GM19023 (cell line): Measurements from ENCODE around the gene MAN2A1.
"Not testable (repeated sequence)": the region's sequence is repeated elsewhere in the genome, so short reads cannot be mapped to it uniquely, and the experiment has no call there.

ENCODE experiments used
- ATAC-seq: cut with Tn5 transposase; IDR thresholded peaks from one replicate; pipeline ENCODE4 v1.9.1; 2021; ENCODE audit warnings: mild to moderate bottlenecking, moderate library complexity; ENCODE audit not compliant: unreplicated experiment

The MAN2A1 gene

DNA sequence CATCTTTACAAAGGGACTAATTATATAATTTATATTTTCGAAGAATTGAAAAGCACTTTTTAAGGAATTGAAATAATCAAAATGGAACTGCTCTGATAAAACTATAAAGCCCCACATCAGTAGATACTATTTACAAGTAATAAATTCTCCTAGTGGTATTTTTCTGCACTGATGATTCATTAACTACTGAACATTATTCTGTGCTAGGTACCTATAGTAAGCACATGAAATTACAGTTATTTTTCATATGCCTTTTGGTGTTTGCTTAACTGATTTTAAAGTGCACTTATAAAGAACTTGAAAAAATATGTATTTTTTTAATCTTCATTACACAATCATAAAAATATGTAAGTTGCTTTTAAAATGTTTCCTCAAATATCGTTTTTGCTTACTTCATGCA lies 123.0 kb downstream of the MAN2A1 start:
- ATAC-seq, result no peak

DNA sequence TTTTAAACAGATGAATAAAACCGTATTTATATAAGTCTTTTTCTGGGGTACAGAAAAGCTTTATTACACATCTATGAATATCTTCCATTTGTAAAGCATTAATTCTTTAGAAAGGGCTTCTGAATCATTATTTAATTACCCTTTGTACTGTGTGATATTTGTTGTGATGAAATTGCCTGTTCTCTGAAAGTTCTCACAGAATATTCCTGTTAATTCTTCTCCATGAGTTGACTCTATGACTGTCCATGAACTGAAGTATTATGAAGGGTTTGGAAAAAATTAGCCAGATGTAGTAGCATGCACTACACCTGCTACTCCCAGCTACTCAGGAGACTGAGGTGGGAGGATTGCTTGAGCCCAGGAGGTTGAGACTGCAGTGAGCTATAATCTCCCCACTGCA lies 127.0 kb downstream of the MAN2A1 start:
- ATAC-seq, result no peak

DNA sequence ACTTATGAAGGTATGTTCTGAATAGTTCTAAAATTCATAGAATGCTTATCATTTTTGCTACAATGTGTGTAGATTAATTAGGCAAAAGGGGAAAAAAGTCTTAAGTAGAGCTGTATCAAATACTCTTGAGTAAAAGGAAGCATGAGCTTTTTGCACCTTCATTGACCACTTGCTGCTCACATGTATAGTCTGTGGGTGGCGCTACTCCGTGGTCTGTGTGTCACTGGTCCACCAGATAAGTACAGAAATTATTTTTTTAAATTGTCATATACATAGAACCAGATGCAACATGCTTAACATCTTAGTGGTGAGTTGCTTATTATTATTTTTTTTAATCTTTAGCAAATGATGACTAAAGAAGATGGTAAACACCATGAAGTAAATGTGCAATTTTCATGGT lies 130.2 kb downstream of the MAN2A1 start:
- ATAC-seq, result no peak

DNA sequence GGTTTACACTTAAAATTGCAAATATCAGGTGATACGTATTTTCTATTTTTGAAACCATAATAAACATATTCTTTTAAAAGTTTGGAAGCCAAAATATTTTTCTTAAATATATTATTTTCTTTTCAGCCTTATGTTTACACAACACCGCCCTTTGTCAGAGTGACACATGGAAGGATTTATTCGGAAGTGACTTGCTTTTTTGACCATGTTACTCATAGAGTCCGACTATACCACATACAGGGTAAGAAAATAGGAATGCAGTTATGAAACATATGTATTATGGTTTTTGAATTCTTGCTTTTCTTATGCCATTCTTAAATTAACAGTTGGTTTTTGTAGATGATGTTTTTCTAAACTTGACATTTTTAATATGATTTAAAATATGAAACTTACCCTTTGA lies 133.9 kb downstream of the MAN2A1 start:
- no peak for ATAC-seq

DNA sequence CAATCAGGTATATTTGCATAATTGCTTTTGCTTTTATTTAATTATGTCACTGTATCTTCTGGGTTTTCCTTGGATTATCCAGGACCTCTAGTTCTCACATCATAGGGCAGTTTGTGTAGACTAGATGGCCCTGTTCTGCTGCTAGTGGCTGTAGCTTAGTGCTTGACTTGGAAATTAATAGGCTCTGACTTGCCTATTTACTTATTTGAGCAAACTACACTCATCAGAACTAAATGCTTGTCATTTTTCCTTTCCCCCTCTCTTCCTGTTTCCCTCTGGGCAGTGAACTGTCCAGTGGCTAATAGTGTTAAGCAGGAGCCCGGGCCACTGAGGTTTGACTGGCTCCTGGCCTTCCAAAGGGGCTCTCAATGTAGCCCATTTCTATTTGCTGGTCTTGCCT lies 135.7 kb downstream of the MAN2A1 start:
- ATAC-seq, result no peak

DNA sequence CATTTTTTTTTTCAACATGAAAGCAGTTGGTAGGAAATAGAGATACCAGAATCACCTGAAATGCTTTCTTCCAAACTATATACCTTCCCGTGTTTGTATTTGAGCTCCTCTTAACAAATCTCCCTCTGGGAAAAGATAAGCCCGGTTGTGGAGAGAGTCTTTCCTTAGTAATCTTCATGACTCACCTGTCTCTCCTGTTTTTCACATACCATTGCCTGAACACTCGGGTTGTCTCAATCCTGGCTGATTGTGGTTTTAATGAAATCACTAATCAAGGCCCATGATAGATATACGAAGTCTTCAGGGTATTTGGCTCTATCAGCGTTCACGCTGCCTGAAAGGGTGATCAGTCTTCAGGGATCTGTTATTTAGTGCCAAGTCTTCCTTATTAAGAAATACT lies 136.7 kb downstream of the MAN2A1 start:
- no peak for ATAC-seq

DNA sequence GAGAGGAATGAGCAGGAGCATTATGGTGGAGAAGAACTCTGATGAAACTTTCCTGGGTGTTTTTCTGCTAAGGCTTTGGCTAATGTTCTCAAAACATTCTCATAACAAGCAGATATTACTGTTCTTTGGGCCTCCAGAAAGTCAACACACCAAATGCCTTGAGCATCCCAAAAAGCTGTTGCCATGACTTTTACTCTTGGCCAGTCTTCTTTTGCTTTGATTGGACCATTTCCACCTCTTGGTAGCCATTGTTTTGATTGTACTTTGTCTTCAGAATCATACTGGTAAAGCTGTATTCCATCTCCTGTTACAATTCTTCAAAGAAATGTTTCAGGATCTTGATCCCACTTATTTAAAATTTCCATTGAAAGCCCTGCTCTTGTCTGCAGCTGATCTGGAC lies 139.6 kb downstream of the MAN2A1 start:
- ATAC-seq, result no peak

DNA sequence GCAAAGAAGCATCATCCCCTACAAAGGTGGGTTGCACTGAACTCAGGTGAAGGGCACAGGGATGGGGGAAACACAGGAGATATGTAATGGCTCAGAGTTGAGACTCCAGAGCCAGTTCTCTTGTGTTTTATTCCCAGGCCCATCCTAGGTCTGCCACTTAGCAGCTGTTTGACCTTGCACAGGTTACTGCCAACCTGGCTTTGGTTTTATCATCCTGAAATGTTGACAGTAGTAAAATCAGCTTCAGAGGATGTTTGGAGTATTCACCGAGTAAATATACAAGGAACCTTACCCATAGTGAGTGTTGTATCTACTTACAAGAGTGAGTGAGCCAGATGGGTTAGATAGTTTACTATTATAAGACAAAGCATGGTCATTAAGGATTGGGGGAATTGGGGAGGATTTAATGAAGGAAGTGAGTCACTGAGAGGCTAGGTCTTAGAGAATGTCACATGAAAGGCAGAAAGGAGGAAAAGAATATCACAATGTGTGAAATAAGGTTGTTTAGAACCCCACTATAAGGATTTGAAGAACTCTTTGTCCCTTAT lies 141.3 kb downstream of the MAN2A1 start:
- no peak for ATAC-seq

DNA sequence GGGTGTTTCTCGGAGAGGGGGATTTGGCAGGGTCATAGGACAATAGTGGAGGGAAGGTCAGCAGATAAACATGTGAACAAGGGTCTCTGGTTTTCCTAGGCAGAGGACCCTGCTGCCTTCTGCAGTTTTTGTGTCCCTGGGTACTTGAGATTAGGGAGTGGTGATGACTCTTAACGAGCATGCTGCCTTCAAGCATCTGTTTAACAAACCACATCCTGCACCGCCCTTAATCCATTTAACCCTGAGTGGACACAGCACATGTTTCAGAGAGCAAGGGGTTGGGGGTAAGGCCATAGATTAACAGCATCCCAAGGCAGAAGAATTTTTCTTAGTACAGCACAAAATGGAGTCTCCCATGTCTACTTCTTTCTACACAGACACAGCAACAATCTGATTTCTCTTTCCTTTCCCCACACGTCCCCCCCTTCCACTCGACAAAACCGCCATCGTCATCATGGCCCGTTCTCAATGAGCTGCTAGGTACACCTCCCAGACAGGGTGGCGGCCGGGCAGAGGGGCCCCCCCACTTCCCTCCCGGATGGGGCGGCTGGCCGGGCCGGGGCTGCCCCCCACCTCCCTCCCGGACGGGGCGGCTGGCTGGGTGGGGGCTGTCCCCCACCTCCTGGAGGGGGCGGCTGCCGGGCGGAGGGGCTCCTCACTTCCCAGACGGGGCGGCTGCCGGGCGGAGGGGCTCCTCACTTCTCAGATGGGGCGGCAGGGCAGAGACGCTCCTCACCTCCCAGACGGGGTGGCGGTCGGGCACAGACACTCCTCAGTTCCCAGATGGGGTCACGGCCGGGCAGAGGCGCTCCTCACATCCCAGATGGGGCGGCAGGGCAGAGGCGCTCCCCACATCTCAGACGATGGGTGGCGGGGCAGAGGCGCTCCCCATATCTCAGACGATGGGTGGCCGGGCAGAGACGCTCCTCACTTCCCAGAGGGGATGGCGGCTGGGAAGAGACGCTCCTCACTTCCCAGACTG lies 142.8 kb downstream of the MAN2A1 start:
- ATAC-seq, result not testable (repeated sequence)

DNA sequence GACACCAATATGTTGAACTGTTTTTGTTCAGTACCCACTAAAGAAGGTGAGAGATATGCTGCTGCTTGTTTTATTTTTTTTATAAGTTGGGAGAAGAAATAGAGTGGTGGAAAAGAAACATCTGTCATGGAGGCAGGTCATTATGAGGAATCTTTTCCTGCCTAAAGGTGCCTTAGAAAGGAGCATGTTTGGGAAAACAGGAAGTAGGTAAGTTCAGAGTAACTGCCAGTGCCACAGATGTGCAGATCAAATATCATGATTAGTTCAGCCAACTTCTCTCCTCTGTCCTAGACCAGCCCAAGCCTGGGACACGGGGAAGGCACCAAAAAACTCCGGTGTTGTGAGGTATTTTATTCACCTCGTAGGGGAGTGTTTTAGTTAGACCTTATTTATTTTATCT lies 144.2 kb downstream of the MAN2A1 start:
- no peak for ATAC-seq

DNA sequence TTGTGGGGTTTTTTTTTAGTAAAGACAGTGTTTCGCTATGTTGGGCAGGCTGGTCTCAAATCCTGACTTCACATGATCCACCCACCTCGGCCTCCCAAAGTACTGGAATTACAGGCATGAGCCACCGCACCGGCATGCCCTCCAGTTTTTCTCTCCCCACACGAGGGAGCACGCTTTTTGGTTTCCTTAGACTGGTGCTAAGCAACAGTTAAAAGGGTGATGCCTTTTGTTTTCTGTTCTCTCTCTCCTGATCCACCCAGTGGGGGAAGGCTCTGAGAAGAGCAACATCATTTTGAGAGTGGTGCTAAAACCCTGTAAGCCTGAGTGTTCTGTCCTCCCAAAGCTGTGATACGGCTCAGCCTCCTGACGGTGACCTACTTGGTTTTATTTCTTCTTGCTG lies 146.6 kb downstream of the MAN2A1 start:
- ATAC-seq, result no peak

DNA sequence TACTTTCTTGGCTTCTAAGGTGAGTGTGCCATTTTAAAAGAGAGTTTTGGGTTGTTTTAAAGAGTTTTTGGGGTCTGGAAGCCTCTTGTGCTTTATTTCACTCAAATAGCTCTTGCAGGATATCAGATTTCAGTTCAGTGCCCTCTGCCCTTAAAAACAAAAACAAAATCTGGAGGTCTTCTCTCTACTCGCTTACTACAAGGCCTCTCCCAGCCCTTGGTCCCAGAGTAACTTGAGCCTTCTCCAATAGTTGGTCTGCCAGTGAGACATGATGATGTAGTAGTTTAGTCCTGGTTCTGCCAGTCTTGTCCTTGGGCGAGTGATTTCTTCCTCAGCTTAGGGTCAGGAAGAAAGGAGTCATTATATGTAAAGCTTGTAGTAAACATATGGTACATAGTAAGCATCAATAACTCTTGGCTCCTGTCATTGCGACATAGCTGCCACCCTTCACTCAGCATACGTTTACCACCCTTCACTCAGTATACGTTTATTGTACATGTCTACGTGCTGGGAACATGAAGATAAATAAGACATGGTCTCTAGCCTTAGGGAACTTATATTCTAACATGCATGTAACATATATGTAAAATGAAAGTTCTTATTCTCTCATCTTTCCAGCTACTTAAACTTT lies 147.6 kb downstream of the MAN2A1 start:
- no peak for ATAC-seq

DNA sequence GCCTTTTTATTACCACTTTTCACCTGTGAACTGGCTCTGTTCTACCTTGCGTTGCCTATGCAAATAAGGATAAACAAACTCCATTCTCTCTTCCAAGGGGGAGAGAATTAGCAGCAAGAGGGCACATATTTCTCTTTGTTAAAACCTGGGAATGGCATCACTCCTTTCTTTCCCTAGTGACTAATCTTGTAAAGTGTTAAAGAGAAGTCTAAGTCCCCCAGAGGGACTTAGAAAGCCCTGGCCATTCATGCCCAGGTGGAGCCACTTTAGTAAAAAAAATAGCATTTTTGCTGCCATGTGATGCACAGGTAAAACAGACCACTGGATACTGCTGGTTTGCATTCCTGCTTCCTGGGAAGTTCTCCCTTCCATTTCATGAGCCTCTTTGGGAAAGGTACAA lies 148.4 kb downstream of the MAN2A1 start:
- no peak for ATAC-seq

DNA sequence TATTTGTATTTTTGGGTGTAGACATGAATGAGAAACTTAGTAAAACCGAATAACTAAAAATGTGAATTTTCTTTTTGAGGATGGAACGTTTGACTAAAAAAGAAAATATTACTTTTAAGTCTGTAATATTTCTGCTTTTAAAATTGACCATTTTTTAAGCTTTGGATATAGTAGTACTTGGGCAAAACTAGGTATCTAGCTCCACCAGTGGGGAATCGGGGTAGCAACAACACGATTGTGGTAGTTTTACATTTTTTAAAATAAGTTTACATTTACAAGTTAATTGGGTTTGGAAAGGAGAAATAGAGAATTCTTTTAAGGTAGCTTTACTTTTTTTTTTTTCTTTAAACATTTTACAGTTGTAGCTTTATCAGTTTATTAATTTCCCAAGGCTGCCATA lies 154.4 kb downstream of the MAN2A1 start:
- no peak for ATAC-seq

DNA sequence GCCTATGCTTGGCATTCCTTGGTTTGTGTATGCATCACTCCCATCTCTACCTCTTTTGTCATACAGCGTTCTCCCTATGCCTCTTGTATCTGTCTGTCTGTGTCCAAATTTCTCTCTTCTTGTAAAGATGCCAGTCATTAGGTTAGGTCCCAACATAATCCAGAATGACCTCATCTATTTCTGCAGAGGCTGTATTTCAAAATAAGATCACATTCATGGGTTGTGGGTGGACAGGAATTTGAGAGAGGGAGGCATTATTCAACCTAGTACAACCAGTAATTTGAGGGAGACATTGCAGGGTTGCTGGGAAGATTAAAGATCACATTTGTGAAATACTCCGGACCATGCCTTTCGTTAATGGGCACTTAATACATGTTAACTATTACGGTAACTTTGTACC lies 155.0 kb downstream of the MAN2A1 start:
- no peak for ATAC-seq

DNA sequence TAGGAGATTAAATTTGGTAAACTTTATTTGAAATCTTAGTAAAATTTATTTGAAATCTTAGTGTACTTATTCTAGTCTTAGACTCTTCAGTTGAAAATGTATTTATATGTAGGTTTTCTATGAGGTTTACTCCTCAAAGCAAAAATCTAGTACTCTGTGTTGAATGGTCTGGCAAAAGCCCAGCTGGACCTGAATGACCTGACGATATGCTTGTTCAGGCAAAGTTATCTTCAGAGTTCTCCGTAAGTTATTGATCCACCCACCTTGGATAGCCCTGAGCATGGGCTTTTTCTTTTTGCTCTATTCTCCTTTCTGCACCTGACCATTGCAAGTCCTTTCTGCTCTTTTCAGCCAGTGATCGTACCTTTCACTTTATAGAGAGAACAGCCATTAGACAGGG lies 158.4 kb downstream of the MAN2A1 start:
- no peak for ATAC-seq

DNA sequence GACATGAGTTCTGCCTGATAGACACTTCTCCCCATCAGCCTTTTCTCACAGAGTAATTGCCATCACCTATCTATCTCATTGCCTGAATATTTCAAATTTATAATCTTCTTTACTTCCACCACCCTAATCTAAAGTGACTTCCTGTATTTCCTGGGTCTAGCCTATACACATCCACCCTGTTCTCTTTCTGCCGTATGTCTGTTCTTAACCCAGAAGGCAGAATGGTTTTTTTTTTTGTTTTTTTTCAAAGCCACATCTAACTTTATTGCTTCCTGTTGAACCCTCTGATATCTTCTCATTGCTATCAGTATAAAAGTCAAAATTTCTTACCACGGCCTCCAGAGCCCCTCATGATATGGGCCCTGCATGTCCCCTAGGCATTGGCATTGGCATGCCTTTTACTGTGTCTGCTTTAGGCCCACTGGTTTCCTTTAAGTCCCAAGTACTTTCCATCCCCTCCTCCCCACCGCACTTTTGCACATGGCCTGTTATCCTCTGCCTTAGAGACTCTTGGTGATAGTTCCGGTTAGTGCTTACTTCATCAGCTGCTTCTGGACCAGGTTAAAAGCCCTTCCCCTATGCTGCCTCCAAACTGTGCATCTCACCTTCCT lies 159.9 kb downstream of the MAN2A1 start:
- no peak for ATAC-seq

DNA sequence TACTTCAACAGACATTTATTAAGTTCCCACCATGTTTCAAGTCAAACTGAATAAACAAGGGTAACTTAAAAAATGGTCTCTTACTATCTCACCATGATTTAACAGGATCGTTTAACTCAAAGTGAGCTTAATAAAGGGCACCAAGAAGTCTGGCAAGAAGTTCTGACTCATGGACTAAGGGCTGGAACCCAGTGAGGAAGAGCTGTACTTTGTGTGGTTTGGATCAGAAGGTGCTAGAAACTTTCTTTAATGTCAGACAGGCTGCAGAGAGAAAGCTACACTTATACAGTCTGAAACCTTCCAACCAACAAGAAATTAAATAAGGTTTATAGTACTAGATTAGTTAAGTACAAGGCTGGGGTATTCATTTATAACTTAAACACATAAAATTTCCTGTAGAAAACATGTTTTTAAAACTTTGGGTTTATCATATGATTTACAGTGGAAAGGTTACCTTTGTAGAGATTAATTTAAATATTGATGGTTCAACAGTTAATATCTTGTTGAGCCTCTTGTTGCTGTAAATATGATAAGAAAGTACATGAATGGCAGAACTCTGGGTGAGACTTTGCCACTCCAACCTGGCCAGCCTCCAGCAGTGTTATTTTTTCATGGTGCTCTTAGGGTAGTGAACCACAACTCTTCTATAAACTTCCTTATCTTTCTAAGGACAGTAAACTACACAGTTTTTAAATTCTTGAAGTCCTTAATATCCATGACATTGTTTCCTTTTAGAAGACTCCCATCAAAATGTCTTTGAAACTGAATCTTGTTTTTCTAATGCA lies 162.8 kb downstream of the MAN2A1 start:
- no peak for ATAC-seq

DNA sequence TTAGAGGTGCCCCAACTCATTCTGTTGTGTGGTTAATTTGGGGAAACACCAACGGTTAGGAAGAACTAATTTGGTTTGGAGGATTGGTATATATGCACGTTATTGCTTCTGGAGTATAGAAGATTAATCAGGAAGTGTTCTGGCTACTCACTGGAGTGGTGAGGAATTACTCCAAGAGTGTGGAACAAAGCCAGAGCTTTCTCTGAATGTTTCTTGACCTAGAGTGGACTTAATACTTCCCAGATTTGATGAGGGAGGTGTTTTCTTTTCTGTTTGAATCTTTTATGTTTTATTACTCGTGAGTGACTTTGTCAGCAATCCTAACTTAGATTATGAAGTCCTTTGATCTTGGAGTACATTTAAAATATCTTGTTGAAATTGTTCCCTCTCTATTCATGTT lies 163.7 kb downstream of the MAN2A1 start:
- ATAC-seq, result no peak

DNA sequence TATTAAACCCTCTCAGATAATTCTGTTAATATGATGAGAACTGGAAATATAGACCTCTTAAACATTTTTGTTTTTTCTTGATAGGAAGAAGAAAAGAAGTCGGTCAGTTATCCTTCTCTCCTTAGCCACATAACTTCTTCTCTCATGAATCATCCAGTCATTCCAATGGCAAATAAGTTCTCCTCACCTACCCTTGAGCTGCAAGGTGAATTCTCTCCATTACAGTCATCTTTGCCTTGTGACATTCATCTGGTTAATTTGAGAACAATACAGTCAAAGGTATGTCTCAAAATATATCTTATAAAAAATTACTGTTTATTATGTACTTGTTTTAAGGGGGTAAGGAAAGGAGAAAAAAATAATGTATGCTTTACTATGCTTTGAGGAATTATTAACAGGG lies 165.3 kb downstream of the MAN2A1 start:
- no peak for ATAC-seq
